ENCODE data around the gene ADAMTSL5.

ADAMTSL5 gene

GRCh38 chr19:1497578-1498235, 15.1 kb downstream of the ADAMTSL5 start:
- ATAC-seq = no peak
- TF ChIP-seq ARNTL (CRISPR knock-in tag; IDR thresholded peaks at IDR 0.05; ENCODE audit: borderline replicate concordance, low read depth) (no peak), CSDC2 (CRISPR knock-in tag; IDR thresholded peaks at IDR 0.05) (no peak), OSR1 (CRISPR knock-in tag; IDR thresholded peaks at IDR 0.05) (no peak), TCF4 (CRISPR knock-in tag; IDR thresholded peaks at IDR 0.05; ENCODE audit: borderline replicate concordance) (no peak), PPARA (CRISPR knock-in tag; IDR thresholded peaks at IDR 0.05; ENCODE audit: borderline replicate concordance) (no peak), ZFP3 (CRISPR knock-in tag; IDR thresholded peaks at IDR 0.05) (no peak), ZNF70 (CRISPR knock-in tag; IDR thresholded peaks at IDR 0.05) (no peak), CSRNP3 (CRISPR knock-in tag; IDR thresholded peaks at IDR 0.05) (no peak), TSHZ2 (CRISPR knock-in tag; IDR thresholded peaks at IDR 0.05) (no peak), RARB (CRISPR knock-in tag; IDR thresholded peaks at IDR 0.05) (no peak), BACH2 (CRISPR knock-in tag; IDR thresholded peaks at IDR 0.05; ENCODE audit: borderline replicate concordance) (no peak)

- TF ChIP-seq BACH2 (CRISPR knock-in tag; IDR thresholded peaks at IDR 0.05; ENCODE audit: borderline replicate concordance) (no peak), ARNTL (CRISPR knock-in tag; IDR thresholded peaks at IDR 0.05; ENCODE audit: borderline replicate concordance, low read depth) (no peak), POU6F1 (CRISPR knock-in tag; IDR thresholded peaks at IDR 0.05; ENCODE audit: borderline replicate concordance, low read depth) (no peak), ESRRG (CRISPR knock-in tag; IDR thresholded peaks at IDR 0.05) (no peak), OSR1 (CRISPR knock-in tag; IDR thresholded peaks at IDR 0.05) (no peak), ZFP3 (CRISPR knock-in tag; IDR thresholded peaks at IDR 0.05) (no peak), CREB5 (CRISPR knock-in tag; IDR thresholded peaks at IDR 0.05; ENCODE audit: low read depth) (no peak), ZNF70 (CRISPR knock-in tag; IDR thresholded peaks at IDR 0.05) (no peak), PATZ1 (CRISPR knock-in tag; IDR thresholded peaks at IDR 0.05; ENCODE audit: borderline replicate concordance) (no peak), RARB (CRISPR knock-in tag; IDR thresholded peaks at IDR 0.05) (no peak), GLIS3 (CRISPR knock-in tag; IDR thresholded peaks at IDR 0.05) (no peak)
- no peak for ATAC-seq
Observed at GRCh38 chr19:1496714-1497577, 15.9 kb downstream of the ADAMTSL5 start.
